Upper lobe of right lung (tissue), 1 donor: ENCODE measurements around the gene CD163L1. TPM values are rescaled to one million over a fixed set of nuclear protein-coding genes. Genes with fewer than 3 reads are reported as not detected.
"Not testable (repeated sequence)": the region's sequence is repeated elsewhere in the genome, so short reads cannot be mapped to it uniquely, and the experiment has no call there.

Experiments
- ATAC-seq: fragments of 200-7000 bp; cut with Tn5 transposase; one replicate; pipeline ENCODE4 v1.9.1; 2020; ENCODE audit warnings: mild to moderate bottlenecking, moderate library complexity
- DNase-seq: peaks from one replicate; pipeline ENCODE4 v3.0.0-alpha.2; 2020
- H3K27ac ChIP-seq: fragments of 200-600 bp; one replicate; pipeline ENCODE4 v1.8.0; 2022
- H3K27me3 ChIP-seq: fragments of 200-600 bp; one replicate; pipeline ENCODE4 v1.8.0; 2022; ENCODE audit warnings: mild to moderate bottlenecking
- H3K36me3 ChIP-seq: fragments of 200-600 bp; one replicate; pipeline ENCODE4 v1.8.0; 2022
- H3K4me1 ChIP-seq: fragments of 200-600 bp; one replicate; pipeline ENCODE4 v1.8.0; 2022
- H3K4me3 ChIP-seq: fragments of 200-600 bp; one replicate; pipeline ENCODE4 v1.8.0; 2022; ENCODE audit warnings: mild to moderate bottlenecking
- H3K9me3 ChIP-seq: fragments of 200-600 bp; one replicate; pipeline ENCODE4 v1.8.0; 2022
- CTCF ChIP-seq: fragments of 200-600 bp; IDR thresholded peaks from one replicate; pipeline ENCODE4 v1.8.0; 2022; ENCODE audit warnings: antibody characterized with exemption
- intact Hi-C: fragments of 100-400 bp; cut with DNase I; formaldehyde crosslinking; loops from one replicate; pipeline ENCODE4 v1.11.0; 2022
- total RNA-seq: library from RNA; stranded (reverse); fragmentation: NEBNext Ultra II Directional; extraction: Animal tissue kit (Norgen Biotek cat#: 25700); gene quantifications from one replicate; pipeline ENCODE4 v1.2.1, GENCODE V29; 2021
- donor health status: DM: no; HTN: yes; CAD: no; lungs with severe emphysema.

Gene CD163L1
- total RNA-seq, 1 donor from 2014 or later = 6.1 TPM

GRCh38 chr12:7448099-7448498 is 4.1 kb upstream of the CD163L1 start:
- H3K36me3 ChIP-seq = no peaks in the 10 kb centered on the region
- ATAC-seq (no peak), DNase-seq (no peak)
- H3K27me3 ChIP-seq = no peaks in the 10 kb centered on the region
- intact Hi-C loops = no loop called here
- no peaks in the 10 kb centered on the region for H3K4me1 ChIP-seq
- no peaks in the 10 kb centered on the region for H3K9me3 ChIP-seq
- no peak for TF ChIP-seq CTCF
- no peak overlapping the region for H3K4me3 ChIP-seq
- no peak overlapping the region for H3K27ac ChIP-seq

DNA sequence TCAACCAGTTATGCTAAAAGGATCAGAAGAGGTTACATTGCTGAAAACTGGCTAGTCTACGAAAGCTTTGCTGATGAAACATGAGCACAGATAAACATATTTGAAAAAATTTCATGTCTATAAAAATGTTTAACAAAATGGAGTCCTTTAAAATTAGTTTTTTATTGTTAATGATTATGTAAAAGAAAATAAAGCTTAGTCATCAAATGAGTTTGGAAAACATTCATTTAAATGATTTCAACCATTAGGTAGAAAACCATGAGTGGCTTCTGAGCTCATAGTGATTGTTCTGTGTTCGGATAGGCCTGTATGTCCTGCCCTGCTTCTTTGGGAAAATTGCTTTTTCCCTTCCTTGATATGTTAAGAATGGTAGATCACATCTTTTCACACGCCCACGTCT is 584 bp upstream of the CD163L1 start:
- no peak for TF ChIP-seq CTCF
- intact Hi-C loops = no loop called here
- DNase-seq (no peak), ATAC-seq (no peak)
- Histone ChIP-seq H3K4me1 (no peaks in the 10 kb centered on the region), H3K36me3 (no peaks in the 10 kb centered on the region), H3K27me3 (peaks cover 18% of the 10 kb centered on the region), H3K4me3 (no peak overlapping the region), H3K9me3 (no peaks in the 10 kb centered on the region), H3K27ac (no peak overlapping the region)

DNA sequence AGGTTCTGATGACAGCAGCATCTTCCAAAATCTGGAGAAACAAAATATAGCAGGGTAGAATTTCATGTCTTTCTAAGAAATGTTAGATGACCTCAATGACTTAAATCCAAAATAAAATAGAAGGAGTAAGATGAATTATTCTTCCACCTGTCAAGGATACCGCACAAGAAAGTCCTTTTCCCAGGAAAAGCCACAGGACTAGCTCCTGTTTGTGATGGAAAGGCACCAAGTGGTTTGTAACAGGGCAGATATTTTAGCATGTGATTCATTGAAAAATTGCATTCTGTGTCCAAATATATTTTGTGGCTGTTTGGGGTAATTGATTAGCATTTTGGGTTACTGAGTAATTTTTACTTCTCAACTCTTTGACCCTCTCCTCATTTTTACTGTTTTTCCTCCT is 2.7 kb downstream of the CD163L1 start:
- intact Hi-C loops = no loop called here
- H3K27me3 ChIP-seq = peaks cover 20% of the 10 kb centered on the region
- DNase-seq = no peak
- TF ChIP-seq CTCF = no peak
- H3K4me3 ChIP-seq = no peak overlapping the region
- no peak overlapping the region for H3K27ac ChIP-seq
- no peaks in the 10 kb centered on the region for H3K9me3 ChIP-seq
- ATAC-seq = no peak
- H3K4me1 ChIP-seq = no peaks in the 10 kb centered on the region
- H3K36me3 ChIP-seq = no peaks in the 10 kb centered on the region

DNA sequence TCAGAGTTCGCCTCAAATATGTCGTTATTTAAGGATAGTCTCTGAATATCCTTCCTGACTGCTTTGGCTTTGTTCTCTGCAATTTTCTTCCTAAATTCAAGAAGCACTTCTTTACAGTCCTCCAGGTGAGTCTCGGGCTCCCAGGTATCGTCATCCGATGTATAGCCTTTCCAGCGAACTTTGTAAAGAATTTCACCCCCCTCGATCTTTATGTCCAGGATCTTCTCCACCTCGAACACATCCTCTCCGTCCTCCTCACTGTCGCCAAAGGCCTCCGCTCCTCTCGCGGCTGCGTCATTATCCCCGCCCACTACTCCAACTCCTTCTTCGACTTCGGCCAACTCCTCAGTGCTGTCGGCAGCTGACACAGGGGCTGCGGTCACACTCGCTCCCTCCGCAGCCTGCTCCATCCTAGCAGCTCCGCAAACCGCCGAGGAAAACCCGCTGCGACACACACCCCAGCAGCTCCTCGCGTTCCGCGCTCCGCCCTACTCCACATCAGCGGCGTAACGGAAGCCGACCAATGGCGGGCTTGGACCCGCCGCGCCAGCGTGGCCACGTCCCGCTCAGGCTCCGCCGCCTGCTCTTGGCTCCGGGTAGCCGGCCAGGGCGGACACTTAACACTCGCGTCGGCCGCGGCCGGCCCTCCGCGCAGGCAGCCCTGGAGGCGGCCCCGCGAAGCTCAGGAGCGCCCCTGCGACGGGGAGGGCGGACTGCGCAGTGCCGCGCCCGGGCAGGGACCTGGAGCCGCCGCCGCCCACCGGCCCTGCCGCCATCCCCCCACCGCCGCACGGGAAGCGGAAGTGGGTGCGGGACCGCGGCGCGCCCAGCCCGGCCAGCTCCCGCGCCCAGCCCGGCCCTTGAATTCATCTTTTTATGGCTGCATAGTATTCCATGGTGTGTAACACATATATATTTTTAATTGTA is 4.1 kb downstream of the CD163L1 start:
- peak; percentile 68 for DNase-seq
- peak; percentile 90 for ATAC-seq

GRCh38 chr12:7438291-7438995 is 5.5 kb downstream of the CD163L1 start:
- H3K36me3 ChIP-seq, DNase-seq, H3K27ac ChIP-seq, H3K9me3 ChIP-seq, ATAC-seq, H3K4me3 ChIP-seq, H3K4me1 ChIP-seq, intact Hi-C loops: not testable (repeated sequence)
- H3K27me3 ChIP-seq = peaks cover 20% of the 10 kb centered on the region

More for the DNA sequence above, 4.1 kb downstream of the CD163L1 start:
- intact Hi-C loops = no loop called here
- peaks cover 20% of the 10 kb centered on the region for H3K27me3 ChIP-seq
- H3K9me3 ChIP-seq = no peaks in the 10 kb centered on the region
- H3K27ac ChIP-seq = no peak overlapping the region
- H3K4me3 ChIP-seq = peak overlapping the region; percentile 23
- H3K36me3 ChIP-seq = no peaks in the 10 kb centered on the region
- TF ChIP-seq CTCF = no peak
- H3K4me1 ChIP-seq = no peaks in the 10 kb centered on the region

DNA sequence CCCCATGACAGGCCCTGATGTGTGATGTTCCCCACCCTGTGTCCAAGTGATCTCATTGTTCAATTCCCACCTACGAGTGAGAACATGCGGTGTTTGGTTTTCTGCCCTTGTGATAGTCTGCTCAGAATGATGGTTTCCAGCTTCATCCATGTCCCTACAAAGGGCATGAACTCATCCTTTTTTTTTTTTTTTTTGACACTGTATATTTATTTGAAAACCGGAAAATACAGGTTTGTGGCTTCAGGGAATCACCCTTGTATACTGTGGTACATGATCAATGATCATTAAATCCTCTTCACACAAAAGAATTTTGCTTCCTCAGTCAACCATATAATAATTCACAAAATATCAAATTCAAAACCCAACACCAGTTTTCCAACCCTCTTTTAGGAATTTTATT is 6.5 kb downstream of the CD163L1 start:
- H3K27ac ChIP-seq, H3K4me3 ChIP-seq, ATAC-seq, DNase-seq, H3K36me3 ChIP-seq, H3K9me3 ChIP-seq, intact Hi-C loops, H3K4me1 ChIP-seq: not testable (repeated sequence)
- H3K27me3 ChIP-seq = peaks cover 20% of the 10 kb centered on the region
